Ovary (tissue), 9 donors: ENCODE data around the gene MB. TPM values are rescaled to one million over a fixed set of nuclear protein-coding genes. Genes with fewer than 3 reads are reported as not detected.

ENCODE experiments used
- DNase-seq, 5 donors: peaks; one replicate each; pipeline ENCODE4 v3.0.0-alpha.2; 2019 to 2020
- H3K27ac ChIP-seq, 2 donors: fragments of 200-600 bp; one replicate each; pipeline versions ENCODE4 v1.5.1 to v1.8.0; 2019 to 2022
- H3K27me3 ChIP-seq: fragments of 200-600 bp; one replicate; pipeline ENCODE4 v1.8.0; 2022
- H3K36me3 ChIP-seq: fragments of 200-600 bp; sonication (generic); one replicate; pipeline ENCODE4 v1.5.1; 2019
- H3K4me1 ChIP-seq: one replicate; pipeline ENCODE4 v1.8.1; 2013; ENCODE audit warnings: mild to moderate bottlenecking, moderate library complexity; ENCODE audit not compliant: insufficient read depth
- H3K4me3 ChIP-seq: fragments of 200-600 bp; sonication (generic); one replicate; pipeline ENCODE4 v1.5.1; 2017
- H3K9me3 ChIP-seq, 2 donors: fragments of 200-600 bp in 1 of 2; sonication (generic) in 1 of 2; one replicate each; pipeline versions ENCODE4 v1.5.1 to v1.8.1; 2013 to 2019; ENCODE audit warnings: mild to moderate bottlenecking in 1 of 2, moderate library complexity in 1 of 2
- EP300 ChIP-seq: sonication (generic); formaldehyde crosslinking; IDR thresholded peaks from one replicate; pipeline ENCODE4 v1.6.1; 2017; ENCODE audit warnings: antibody characterized with exemption
- POLR2A ChIP-seq: fragments of 450-650 bp; IDR thresholded peaks from one replicate; pipeline ENCODE4 v1.6.1; 2017; ENCODE audit warnings: antibody characterized with exemption, mild to moderate bottlenecking, moderate library complexity
- WGBS, 3 donors: extraction: QIAGEN DNeasy Blood & Tissue Kit in 1 of 3; methylation state at CpG; one replicate each; pipeline versions ENCODE4 v1.1.5 to v1.1.7; 2013 to 2017; 5-methylcytosine and 5-hydroxymethylcytosine counted together
- intact Hi-C, 4 donors: fragments of 100-400 bp; cut with DNase I; formaldehyde crosslinking; loops; one replicate each; pipeline versions ENCODE4 v1.11.0 to v1.15.1; 2022 to 2023
- polyA plus RNA-seq, 2 donors: library from polyadenylated mRNA; stranded (reverse); fragments of 200-250 nt in 1 of 2; fragments of 350-450 nt in 1 of 2; fragmentation: Illumina TruSeq in 1 of 2; extraction: RNeasy Lipid Tissue Mini Kit (QIAGEN cat#74804) in 1 of 2; gene quantifications; one replicate each; pipeline ENCODE4 v1.2.3, GENCODE V29; 2013 to 2014
- total RNA-seq, 7 donors: library from RNA; depleted of rRNA in 2 of 7; stranded (reverse); fragments of >200 nt in 2 of 7; fragmentation: NEBNext Ultra II Directional in 3 of 7; extraction: Animal tissue kit (Norgen Biotek cat#: 25700) in 3 of 7; gene quantifications; one replicate each; pipeline versions ENCODE4 v1.1.0 to v1.2.4, GENCODE V29; 2016 to 2023
- TF ChIP-seq, protein P1 (sequence below), 3 donors: fragments of 450-650 bp in 2 of 3; fragments of 200-600 bp in 1 of 3; IDR thresholded peaks; one replicate each; pipeline versions ENCODE4 v1.5.1 to v1.8.0; 2016 to 2022; ENCODE audit warnings: antibody characterized with exemption in 3 of 3, mild to moderate bottlenecking in 1 of 3
- donor health status: DM: no; HTN: no; CAD: no; lungs with moderate emphysema.
- donor health status: DM: no; HTN: no; CAD: no.
- donor health status: Bipolar disorder and iron deficiency.
- donor health status: DM: yes; HTN: yes; CAD: no.
- donor health status: DM: no; HTN: no; CAD: no.
- donor health status: DM: yes; HTN: yes; CAD: no.

The MB gene
- total and polyA plus RNA-seq, 9 donors = 1.3 to 3.0 (median 1.9) TPM; not detected in 3

DNA sequence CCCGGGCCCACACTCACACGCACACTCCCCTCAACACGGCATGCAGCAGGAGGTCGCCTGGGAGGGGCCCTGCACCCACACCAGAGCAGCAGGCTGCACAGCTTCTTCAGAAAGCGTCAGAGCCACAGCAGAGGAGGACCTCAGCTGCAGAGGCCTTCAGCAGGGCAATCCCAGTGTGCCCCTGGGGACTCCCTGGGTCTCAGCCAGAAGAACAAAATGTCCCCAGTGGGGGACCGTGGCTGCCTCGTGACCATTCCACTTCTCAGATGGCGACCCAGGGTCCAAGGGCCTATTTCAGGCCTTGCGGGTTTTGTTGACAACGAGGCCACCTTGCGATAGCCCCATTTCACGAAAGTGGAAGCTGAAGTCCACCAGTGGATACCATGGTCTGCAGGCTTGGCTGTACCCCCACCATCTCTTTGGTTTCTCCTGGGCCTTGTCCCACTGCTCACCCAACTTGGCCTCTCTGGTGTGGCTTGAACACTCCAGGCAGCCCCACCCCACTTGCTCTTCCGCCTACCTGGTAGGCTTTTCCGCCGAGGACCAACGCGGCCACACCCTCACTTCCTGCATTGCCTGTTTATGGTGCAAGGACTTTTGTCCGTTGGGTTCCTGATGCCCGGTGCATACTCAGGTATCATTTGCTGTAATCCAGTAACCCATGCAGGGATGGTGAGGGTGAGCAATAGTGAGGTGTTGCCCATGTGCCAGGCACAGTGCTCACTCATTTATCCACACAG lies 38.1 kb downstream of the MB start:
- DNase-seq = no peak
- Histone ChIP-seq H3K4me3 (no peak overlapping the region), H3K4me1 (no peaks in the 10 kb centered on the region), H3K27me3 (no peaks in the 10 kb centered on the region), H3K36me3 (no peaks in the 10 kb centered on the region), H3K27ac (no peak overlapping the region), H3K9me3 (no peaks in the 10 kb centered on the region)
- TF ChIP-seq POLR2A (no peak), EP300 (no peak)
- TF ChIP-seq, protein P1, sequence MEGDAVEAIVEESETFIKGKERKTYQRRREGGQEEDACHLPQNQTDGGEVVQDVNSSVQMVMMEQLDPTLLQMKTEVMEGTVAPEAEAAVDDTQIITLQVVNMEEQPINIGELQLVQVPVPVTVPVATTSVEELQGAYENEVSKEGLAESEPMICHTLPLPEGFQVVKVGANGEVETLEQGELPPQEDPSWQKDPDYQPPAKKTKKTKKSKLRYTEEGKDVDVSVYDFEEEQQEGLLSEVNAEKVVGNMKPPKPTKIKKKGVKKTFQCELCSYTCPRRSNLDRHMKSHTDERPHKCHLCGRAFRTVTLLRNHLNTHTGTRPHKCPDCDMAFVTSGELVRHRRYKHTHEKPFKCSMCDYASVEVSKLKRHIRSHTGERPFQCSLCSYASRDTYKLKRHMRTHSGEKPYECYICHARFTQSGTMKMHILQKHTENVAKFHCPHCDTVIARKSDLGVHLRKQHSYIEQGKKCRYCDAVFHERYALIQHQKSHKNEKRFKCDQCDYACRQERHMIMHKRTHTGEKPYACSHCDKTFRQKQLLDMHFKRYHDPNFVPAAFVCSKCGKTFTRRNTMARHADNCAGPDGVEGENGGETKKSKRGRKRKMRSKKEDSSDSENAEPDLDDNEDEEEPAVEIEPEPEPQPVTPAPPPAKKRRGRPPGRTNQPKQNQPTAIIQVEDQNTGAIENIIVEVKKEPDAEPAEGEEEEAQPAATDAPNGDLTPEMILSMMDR (IDR thresholded peaks at IDR 0.05) = no peak
- 83 to 93% (median 85%) methylated on average over 19 of the region's 19 CpGs for WGBS, 3 donors
- intact Hi-C loops = loop anchor here in 1 of 4 donors (5.0 kb wide), 1 partner anchor 137 kb away; no protein-coding TSS in a partner anchor

DNA sequence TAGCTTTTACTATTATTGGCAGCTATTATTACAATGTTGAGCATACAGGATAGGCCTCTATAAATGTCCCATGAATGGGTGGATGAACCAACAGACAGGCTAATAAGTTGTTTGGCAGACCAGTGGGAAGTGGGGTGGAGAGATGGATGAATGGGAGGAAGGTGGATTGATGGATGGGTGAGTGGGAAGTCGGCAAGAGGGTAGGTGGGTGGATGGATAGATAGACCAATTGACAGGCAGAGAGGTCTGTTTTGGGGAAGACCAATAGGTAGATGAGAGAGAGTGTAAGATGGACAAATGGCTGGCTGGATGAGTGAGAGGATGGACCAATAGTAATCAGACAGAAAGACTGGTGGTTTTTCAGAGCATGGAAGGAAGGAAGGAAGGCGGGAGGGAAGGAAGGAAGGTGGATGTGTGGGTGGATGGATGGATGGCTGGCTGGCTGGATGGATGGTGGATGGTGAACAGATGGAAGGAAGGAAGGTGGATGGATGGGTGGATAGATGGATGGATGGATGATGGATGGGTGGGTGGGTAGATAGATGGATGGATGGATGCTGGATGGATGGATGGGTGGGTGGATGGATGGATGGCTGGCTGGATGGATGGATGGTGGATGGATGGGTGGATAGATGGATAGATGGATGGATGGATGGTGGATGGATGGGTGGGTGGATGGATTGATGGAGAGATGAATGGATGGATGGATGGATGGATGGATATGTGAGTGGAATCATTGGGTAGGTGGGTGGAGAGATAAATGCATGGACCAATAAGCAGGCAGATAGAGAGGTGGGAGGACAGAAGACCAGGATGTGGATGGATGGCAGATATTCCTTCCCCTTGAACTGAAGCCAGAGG lies 39.1 kb downstream of the MB start:
- DNase-seq = no peak
- Histone ChIP-seq H3K9me3 (no peaks in the 10 kb centered on the region), H3K36me3 (no peaks in the 10 kb centered on the region), H3K4me1 (no peaks in the 10 kb centered on the region), H3K27ac (no peak overlapping the region), H3K4me3 (no peak overlapping the region), H3K27me3 (no peaks in the 10 kb centered on the region)
- intact Hi-C loops = loop anchor here in 1 of 4 donors (5.0 kb wide), 1 partner anchor 136 kb away; no protein-coding TSS in a partner anchor
- no peak for TF ChIP-seq POLR2A
- TF ChIP-seq, protein P1 (IDR thresholded peaks at IDR 0.05) = no peak
- no peak for TF ChIP-seq EP300
- 83 to 89% (median 86%) methylated on average over 2 of the region's 2 CpGs for WGBS, 3 donors

- H3K27ac ChIP-seq = no peak overlapping the region
- no peaks in the 10 kb centered on the region for H3K9me3 ChIP-seq
- TF ChIP-seq, protein P1 (IDR thresholded peaks at IDR 0.05) = no peak
- TF ChIP-seq EP300 = no peak
- no peak for TF ChIP-seq POLR2A
- H3K4me3 ChIP-seq = no peak overlapping the region
- H3K27me3 ChIP-seq = no peaks in the 10 kb centered on the region
- intact Hi-C loops = loop anchor here in 1 of 4 donors (5.0 kb wide), 1 partner anchor 134 kb away; no protein-coding TSS in a partner anchor
- no peaks in the 10 kb centered on the region for H3K36me3 ChIP-seq
- DNase-seq = no peak
- no peaks in the 10 kb centered on the region for H3K4me1 ChIP-seq
- WGBS, 3 donors = 81 to 96% (median 93%) methylated on average over 8 of the region's 8 CpGs
These were observed 40.5 kb downstream of the MB start for GRCh38 chr22:35576671-35577070.

- intact Hi-C loops = loop anchor here in 1 of 4 donors (5.0 kb wide), 1 partner anchor 133 kb away; no protein-coding TSS in a partner anchor
- Histone ChIP-seq H3K4me1 (no peaks in the 10 kb centered on the region), H3K36me3 (no peaks in the 10 kb centered on the region), H3K27ac (no peak overlapping the region), H3K9me3 (no peaks in the 10 kb centered on the region), H3K27me3 (no peaks in the 10 kb centered on the region), H3K4me3 (no peak overlapping the region)
- TF ChIP-seq POLR2A = no peak
- no peak for TF ChIP-seq EP300
- TF ChIP-seq, protein P1 (IDR thresholded peaks at IDR 0.05) = no peak
- 48 to 61% (median 52%) methylated on average over 15 of the region's 15 CpGs for whole genome bisulfite sequencing, 3 donors
- DNase-seq = no peak
These were observed 41.9 kb downstream of the MB start for GRCh38 chr22:35575116-35575748.
